GM18858 (cell line): ENCODE measurements around the gene RPS6KA2.

ENCODE experiments used
- ATAC-seq: cut with Tn5 transposase; IDR thresholded peaks from one replicate; pipeline ENCODE4 v1.9.1; 2021; ENCODE audit not compliant: unreplicated experiment

Gene RPS6KA2

GRCh38 chr6:166578536-166579236 lies 48.4 kb downstream of the RPS6KA2 start:
- no peak for ATAC-seq

DNA sequence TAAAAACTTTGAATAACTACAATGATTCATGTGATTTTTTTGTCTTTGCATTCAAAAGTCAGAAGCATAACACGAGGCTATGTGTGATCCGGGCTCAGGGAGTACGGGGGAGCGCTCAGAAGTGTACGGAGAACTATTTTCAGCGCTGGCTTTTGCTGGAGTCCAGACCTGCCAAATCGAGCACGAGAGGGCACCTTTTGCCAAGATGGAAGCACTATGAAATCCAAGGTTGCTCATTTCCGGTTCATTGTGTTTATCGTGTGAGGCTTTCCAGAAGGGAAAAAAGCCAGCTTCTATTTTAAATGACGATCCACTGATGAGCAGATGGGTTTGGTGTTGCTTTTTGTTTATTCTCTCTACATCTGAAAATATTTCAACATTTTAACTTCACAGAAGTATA lies 51.8 kb downstream of the RPS6KA2 start:
- ATAC-seq = no peak

- no peak for ATAC-seq
These were observed 53.4 kb downstream of the RPS6KA2 start for GRCh38 chr6:166573511-166574216.

- ATAC-seq = no peak
These were observed 54.4 kb downstream of the RPS6KA2 start for GRCh38 chr6:166572370-166573261.

DNA sequence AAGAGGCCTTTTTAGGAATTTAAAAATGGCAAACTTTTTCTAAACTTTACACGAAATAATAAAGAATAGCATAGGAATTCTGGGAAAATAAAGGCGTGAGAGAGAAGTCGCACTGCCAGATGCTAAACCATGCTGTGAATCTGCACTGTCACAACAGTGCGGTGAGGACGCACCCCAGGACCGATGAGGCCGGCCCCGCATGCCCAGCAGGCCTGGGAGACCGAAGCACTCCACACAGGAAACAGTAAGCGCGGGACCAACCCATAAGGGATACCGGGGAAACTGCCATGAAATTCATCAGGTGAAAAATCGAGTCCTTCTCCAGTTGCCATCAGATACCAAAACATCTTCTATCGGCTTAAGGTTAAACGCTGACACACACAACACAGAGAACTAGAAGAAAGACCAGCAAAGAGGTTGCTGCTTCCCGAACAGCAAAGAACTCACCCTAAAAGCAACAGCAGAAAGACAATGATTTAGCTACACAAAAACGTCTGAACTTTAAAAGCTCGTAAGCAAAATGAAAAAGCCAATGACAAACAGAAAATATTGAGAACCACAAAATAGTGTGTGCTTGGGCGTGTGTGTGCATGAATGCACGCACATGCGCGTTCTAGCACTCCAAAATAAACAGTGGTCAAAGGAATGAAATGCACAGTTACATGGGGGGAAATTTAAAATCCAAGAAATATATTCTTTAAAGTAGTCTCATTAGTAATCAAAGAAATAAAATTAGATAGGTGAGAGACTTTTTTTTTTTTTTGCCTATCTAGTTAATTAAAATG lies 55.9 kb downstream of the RPS6KA2 start:
- ATAC-seq = no peak

DNA sequence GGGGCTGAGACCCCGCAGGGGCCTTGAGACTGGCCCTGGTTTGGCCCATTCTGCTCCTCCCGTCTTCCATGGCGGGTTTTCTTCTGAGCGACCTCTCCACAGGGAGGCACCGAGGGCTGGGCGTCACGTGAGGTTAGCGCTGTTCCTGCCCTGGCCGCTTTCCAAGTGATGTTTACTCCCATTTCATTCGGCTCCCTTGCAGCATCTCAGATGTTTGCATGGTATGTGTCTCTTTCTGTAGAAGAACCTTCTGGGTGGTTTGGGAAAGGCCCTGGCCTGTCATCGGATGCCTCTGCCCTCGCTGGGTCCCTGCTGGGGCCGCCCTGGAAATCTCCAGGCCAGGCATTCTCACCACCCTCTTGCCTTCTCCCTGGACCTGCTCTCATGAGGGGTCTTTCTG lies 57.8 kb downstream of the RPS6KA2 start:
- no peak for ATAC-seq

GRCh38 chr6:166567813-166568212 lies 59.2 kb downstream of the RPS6KA2 start:
- no peak for ATAC-seq

- ATAC-seq = no peak
These were observed 59.9 kb downstream of the RPS6KA2 start for GRCh38 chr6:166567107-166567506.

DNA sequence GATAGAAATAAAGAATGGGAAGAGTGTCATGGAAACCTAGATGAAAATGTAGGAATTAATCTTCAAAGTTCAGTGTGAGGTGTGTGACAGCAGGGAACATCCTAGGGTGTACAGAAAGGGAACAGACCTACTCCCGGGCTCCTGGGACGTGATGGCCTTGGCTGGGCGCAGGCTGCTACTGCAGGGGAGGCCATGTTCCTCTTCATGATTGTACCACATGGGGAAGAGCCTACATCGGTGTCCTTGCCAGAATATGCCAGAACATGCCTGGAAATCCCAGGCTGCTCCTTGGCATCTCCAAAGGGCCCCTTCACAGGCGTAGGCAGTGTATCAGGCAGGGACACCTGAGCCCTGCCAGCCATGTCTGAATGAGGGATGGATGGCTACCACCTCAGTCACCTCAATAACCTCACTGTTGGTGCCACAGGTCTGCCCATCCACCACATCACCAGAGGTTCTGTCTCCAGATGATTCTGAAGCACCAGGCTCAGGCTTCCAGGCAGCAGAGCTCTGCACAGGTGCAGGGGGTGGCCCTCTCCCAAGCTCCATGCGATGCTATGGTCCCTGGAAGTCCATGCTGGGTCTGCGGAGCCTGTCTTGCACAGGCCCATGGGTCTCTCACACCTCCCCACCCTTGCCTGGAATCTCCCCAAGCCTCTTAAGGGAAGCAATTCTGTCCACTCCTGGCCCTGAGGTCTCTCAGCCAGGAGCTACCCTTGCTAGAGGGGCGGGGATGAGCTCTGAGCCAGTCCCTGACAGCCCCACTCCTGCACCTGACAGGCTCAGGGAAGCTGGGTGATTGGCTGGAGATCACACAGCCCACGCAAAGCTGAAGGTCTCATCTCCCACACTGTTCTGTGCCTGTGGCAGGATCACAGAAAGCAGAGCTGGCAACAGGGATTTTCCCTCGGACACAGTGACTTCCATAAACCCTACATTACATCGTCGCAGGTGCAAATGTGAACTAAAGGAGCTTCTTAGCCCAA lies 60.7 kb downstream of the RPS6KA2 start:
- ATAC-seq = no peak

DNA sequence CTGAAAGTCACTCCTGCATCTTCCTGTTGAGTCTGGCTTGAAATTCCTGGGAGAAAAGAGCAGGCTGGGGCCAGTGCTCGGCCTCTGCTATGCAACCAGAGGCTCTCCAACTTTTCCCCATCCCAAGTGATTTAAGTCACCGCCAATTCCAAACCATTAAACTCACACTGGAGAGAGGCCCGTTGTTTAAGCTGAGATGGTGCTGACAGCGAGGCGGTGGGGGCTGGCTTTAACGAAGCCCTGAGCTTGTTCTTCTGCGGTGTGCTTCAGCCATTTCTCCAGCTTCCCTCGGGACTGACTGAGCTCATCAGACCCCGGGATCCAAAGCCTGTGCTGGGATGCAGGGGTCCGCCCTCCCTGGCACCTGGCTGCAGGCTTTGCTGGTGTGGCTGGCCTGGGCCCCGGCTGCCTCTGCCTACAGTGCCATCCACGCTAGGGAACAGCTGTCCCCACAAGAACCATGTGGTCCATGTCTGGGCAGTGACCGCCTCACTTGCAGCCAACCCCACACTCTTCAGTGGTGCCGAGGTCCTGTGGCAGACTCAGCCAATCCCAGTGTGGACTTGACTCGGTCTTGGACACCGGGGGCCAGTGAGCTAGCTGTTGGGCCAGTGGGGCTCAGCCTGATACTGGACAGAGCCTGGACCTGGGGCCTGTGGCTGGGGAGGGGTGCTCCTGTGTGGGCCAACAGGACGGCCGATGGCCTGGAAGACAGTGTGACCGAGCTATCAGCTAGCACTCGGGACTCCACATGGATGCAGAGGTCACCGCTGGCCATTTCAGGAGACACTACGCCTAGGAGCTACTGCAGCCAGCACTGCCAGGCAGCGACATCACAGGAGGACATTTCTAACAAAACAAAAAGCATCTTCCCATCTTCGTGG lies 61.7 kb downstream of the RPS6KA2 start:
- ATAC-seq = no peak

DNA sequence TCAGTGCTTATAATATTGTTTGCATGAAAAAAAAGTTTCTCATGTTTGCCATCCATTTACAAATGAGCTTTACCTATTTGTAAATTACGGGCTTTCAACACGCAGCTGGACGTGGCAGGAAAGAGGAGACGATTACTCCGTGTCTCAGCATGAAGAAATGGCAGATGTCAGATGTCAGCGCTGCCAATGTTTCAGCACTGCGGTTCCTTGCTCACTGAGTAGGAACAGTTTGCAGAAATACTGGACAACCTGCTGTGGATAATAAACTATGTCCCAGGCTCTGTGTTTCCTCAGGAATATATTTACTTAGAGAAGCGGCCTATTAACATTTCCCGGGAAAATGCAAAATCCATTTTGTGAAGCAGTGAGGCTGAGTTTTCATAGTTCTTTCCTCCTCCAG lies 63.2 kb downstream of the RPS6KA2 start:
- no peak for ATAC-seq

GRCh38 chr6:166563200-166563599 lies 63.9 kb downstream of the RPS6KA2 start:
- ATAC-seq = no peak

- ATAC-seq = no peak
These were observed 64.3 kb downstream of the RPS6KA2 start for GRCh38 chr6:166562726-166563125.

- no peak for ATAC-seq
These were observed 65.2 kb downstream of the RPS6KA2 start for GRCh38 chr6:166561771-166562359.

DNA sequence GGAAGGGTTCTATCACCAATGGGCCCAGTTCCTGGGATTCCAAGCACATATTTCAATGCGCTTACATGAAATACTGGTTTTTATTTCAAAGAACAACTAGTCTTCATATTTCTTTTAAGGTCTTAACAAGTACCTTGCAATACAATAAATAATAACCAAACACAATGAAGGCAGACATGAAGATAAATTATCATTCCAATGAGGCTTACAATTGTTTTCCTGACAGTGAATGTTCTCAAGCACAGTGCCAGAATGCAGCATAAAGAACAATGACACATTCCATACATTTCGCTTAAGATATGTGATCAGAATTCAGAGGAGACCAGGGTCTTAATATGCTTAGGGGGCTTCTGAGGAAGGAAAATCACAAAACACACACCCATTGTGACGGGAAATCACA lies 66.8 kb downstream of the RPS6KA2 start:
- ATAC-seq = no peak

DNA sequence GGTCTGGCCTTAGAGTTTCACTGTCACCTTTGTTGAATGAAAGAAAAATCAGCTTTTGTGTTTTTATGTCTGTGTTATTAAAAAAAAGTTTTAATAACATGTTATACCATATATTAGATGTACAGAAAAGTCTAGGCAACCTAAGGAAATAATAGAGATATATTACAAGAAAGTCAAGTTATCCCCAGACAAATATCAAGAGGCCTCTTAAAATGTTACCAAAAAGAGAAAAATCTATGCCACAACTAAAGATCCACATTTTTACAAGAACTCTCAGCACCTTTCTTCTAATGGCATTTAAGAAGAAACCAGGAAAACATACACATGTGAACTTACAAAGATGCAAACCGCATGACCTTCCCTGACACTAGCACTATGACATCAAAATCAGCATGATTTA lies 67.4 kb downstream of the RPS6KA2 start:
- no peak for ATAC-seq

- no peak for ATAC-seq
These were observed 67.8 kb downstream of the RPS6KA2 start for GRCh38 chr6:166559211-166559610.
